ENCODE results near the gene PLA2G4A. TPM values are rescaled to one million over a fixed set of nuclear protein-coding genes. Genes with fewer than 3 reads are reported as not detected.

PLA2G4A gene
- total RNA-seq, 2 donors from 2014 or later = 4.9 to 5.7 TPM

- peaks cover 0 to under 1% of the 10 kb centered on the region in 2 donors for H3K36me3 Mint-ChIP-seq (ENCODE audit: insufficient read depth in 2 of 2)
- no peaks in the 10 kb centered on the region for H3K9me3 Mint-ChIP-seq
- H3K4me1 Mint-ChIP-seq (ENCODE audit: low read depth) = no peaks in the 10 kb centered on the region
- peaks cover 2% of the 10 kb centered on the region for H3K27me3 Mint-ChIP-seq (ENCODE audit: low read depth)
- no peak overlapping the region for H3K27ac Mint-ChIP-seq
- no peak overlapping the region for H3K4me3 Mint-ChIP-seq
- no peak for DNase-seq
- ATAC-seq (replicated peaks in 1 of 2) = no peak
Observed at GRCh38 chr1:186983327-186983726, 154.6 kb downstream of the PLA2G4A start.

GRCh38 chr1:186984959-186985358, 156.2 kb downstream of the PLA2G4A start:
- ATAC-seq (replicated peaks in 1 of 2) = no peak
- no peak for DNase-seq
- no peak overlapping the region for H3K4me3 Mint-ChIP-seq
- H3K27me3 Mint-ChIP-seq (ENCODE audit: low read depth) = no peaks in the 10 kb centered on the region
- H3K9me3 Mint-ChIP-seq = no peaks in the 10 kb centered on the region
- no peaks in the 10 kb centered on the region for H3K4me1 Mint-ChIP-seq (ENCODE audit: low read depth)
- no peaks in the 10 kb centered on the region for H3K36me3 Mint-ChIP-seq (ENCODE audit: insufficient read depth in 2 of 2)
- no peak overlapping the region for H3K27ac Mint-ChIP-seq

- Mint-ChIP-seq H3K27ac (no peak overlapping the region), H3K36me3 (ENCODE audit: insufficient read depth in 2 of 2) (no peaks in the 10 kb centered on the region), H3K9me3 (no peaks in the 10 kb centered on the region), H3K27me3 (ENCODE audit: low read depth) (no peaks in the 10 kb centered on the region), H3K4me1 (ENCODE audit: low read depth) (no peaks in the 10 kb centered on the region), H3K4me3 (no peak overlapping the region)
- ATAC-seq (replicated peaks in 1 of 2) (peak in 1 of 2 donors; percentile 51), DNase-seq (peak in 1 of 2 donors; percentile 28)
Observed at GRCh38 chr1:186985889-186986491, 157.2 kb downstream of the PLA2G4A start.

- Mint-ChIP-seq H3K27me3 (ENCODE audit: low read depth) (no peaks in the 10 kb centered on the region), H3K4me1 (ENCODE audit: low read depth) (no peaks in the 10 kb centered on the region), H3K27ac (no peak overlapping the region), H3K4me3 (no peak overlapping the region), H3K9me3 (no peaks in the 10 kb centered on the region), H3K36me3 (ENCODE audit: insufficient read depth in 2 of 2) (no peaks in the 10 kb centered on the region)
- no peak for DNase-seq
- no peak for ATAC-seq (replicated peaks in 1 of 2)
Observed at GRCh38 chr1:186987065-186987464, 158.3 kb downstream of the PLA2G4A start.

GRCh38 chr1:186987769-186988168, 159.0 kb downstream of the PLA2G4A start:
- no peak overlapping the region for H3K27ac Mint-ChIP-seq
- H3K36me3 Mint-ChIP-seq (ENCODE audit: insufficient read depth in 2 of 2) = no peaks in the 10 kb centered on the region
- no peaks in the 10 kb centered on the region for H3K9me3 Mint-ChIP-seq
- no peaks in the 10 kb centered on the region for H3K27me3 Mint-ChIP-seq (ENCODE audit: low read depth)
- H3K4me1 Mint-ChIP-seq (ENCODE audit: low read depth) = no peaks in the 10 kb centered on the region
- H3K4me3 Mint-ChIP-seq = no peak overlapping the region
- ATAC-seq (replicated peaks in 1 of 2) = no peak
- no peak for DNase-seq

GRCh38 chr1:186993996-186994395, 165.2 kb downstream of the PLA2G4A start:
- Mint-ChIP-seq H3K36me3 (ENCODE audit: insufficient read depth in 2 of 2) (no peaks in the 10 kb centered on the region), H3K9me3 (no peaks in the 10 kb centered on the region), H3K4me1 (ENCODE audit: low read depth) (no peaks in the 10 kb centered on the region), H3K27me3 (ENCODE audit: low read depth) (no peaks in the 10 kb centered on the region), H3K4me3 (no peak overlapping the region), H3K27ac (no peak overlapping the region)
- DNase-seq (no peak), ATAC-seq (replicated peaks in 1 of 2) (no peak)

GRCh38 chr1:186994897-186995296, 166.1 kb downstream of the PLA2G4A start:
- Mint-ChIP-seq H3K36me3 (ENCODE audit: insufficient read depth in 2 of 2) (no peaks in the 10 kb centered on the region), H3K27ac (no peak overlapping the region), H3K4me1 (ENCODE audit: low read depth) (no peaks in the 10 kb centered on the region), H3K9me3 (no peaks in the 10 kb centered on the region), H3K27me3 (ENCODE audit: low read depth) (peaks cover 5% of the 10 kb centered on the region), H3K4me3 (no peak overlapping the region)
- DNase-seq = no peak
- ATAC-seq (replicated peaks in 1 of 2) = peak in 1 of 2 donors; percentile 30

- Mint-ChIP-seq H3K27me3 (ENCODE audit: low read depth) (peaks cover 16% of the 10 kb centered on the region), H3K36me3 (ENCODE audit: insufficient read depth in 2 of 2) (no peaks in the 10 kb centered on the region), H3K4me3 (no peak overlapping the region), H3K4me1 (ENCODE audit: low read depth) (no peaks in the 10 kb centered on the region), H3K27ac (no peak overlapping the region), H3K9me3 (no peaks in the 10 kb centered on the region)
- no peak for DNase-seq
- peak in 1 of 2 donors; percentile 33 for ATAC-seq (replicated peaks in 1 of 2)
Observed at GRCh38 chr1:186996816-186997215, 168.1 kb downstream of the PLA2G4A start.

- ATAC-seq (replicated peaks in 1 of 2) (no peak), DNase-seq (no peak)
- Mint-ChIP-seq H3K27ac (no peak overlapping the region), H3K4me1 (ENCODE audit: low read depth) (no peaks in the 10 kb centered on the region), H3K27me3 (ENCODE audit: low read depth) (peaks cover 16% of the 10 kb centered on the region), H3K9me3 (no peaks in the 10 kb centered on the region), H3K36me3 (ENCODE audit: insufficient read depth in 2 of 2) (no peaks in the 10 kb centered on the region), H3K4me3 (no peak overlapping the region)
Observed at GRCh38 chr1:186997877-186998276, 169.1 kb downstream of the PLA2G4A start.

GRCh38 chr1:186999506-186999905, 170.8 kb downstream of the PLA2G4A start:
- Mint-ChIP-seq H3K27me3 (ENCODE audit: low read depth) (peaks cover 16% of the 10 kb centered on the region), H3K36me3 (ENCODE audit: insufficient read depth in 2 of 2) (no peaks in the 10 kb centered on the region), H3K9me3 (no peaks in the 10 kb centered on the region), H3K4me3 (no peak overlapping the region), H3K27ac (no peak overlapping the region), H3K4me1 (ENCODE audit: low read depth) (no peaks in the 10 kb centered on the region)
- DNase-seq (no peak), ATAC-seq (replicated peaks in 1 of 2) (no peak)

GRCh38 chr1:187001198-187001889, 172.6 kb downstream of the PLA2G4A start:
- peaks cover 16% of the 10 kb centered on the region for H3K27me3 Mint-ChIP-seq (ENCODE audit: low read depth)
- H3K36me3 Mint-ChIP-seq (ENCODE audit: insufficient read depth in 2 of 2) = no peaks in the 10 kb centered on the region
- DNase-seq (no peak), ATAC-seq (replicated peaks in 1 of 2) (no peak)
- no peak overlapping the region for H3K4me3 Mint-ChIP-seq
- no peak overlapping the region for H3K27ac Mint-ChIP-seq
- H3K4me1 Mint-ChIP-seq (ENCODE audit: low read depth) = no peaks in the 10 kb centered on the region
- H3K9me3 Mint-ChIP-seq = peaks cover 0 to under 1% of the 10 kb centered on the region in 2 donors

- no peak for ATAC-seq (replicated peaks in 1 of 2)
- DNase-seq = no peak
- no peak overlapping the region for H3K4me3 Mint-ChIP-seq
Observed at GRCh38 chr1:187003353-187003752, 174.6 kb downstream of the PLA2G4A start.

GRCh38 chr1:187006896-187007295, 178.1 kb downstream of the PLA2G4A start:
- H3K36me3 Mint-ChIP-seq (ENCODE audit: insufficient read depth in 2 of 2) = peaks cover 0 to 9% of the 10 kb centered on the region in 2 donors
- H3K4me1 Mint-ChIP-seq (ENCODE audit: low read depth) = no peaks in the 10 kb centered on the region
- no peak for ATAC-seq (replicated peaks in 1 of 2)

More at GRCh38 chr1:187003353-187003752, 174.6 kb downstream of the PLA2G4A start:
- H3K27me3 Mint-ChIP-seq (ENCODE audit: low read depth) = peaks cover 16% of the 10 kb centered on the region
- no peak overlapping the region for H3K27ac Mint-ChIP-seq
- peaks cover 4 to 5% of the 10 kb centered on the region in 2 donors for H3K9me3 Mint-ChIP-seq
- peaks cover 0 to 2% of the 10 kb centered on the region in 2 donors for H3K36me3 Mint-ChIP-seq (ENCODE audit: insufficient read depth in 2 of 2)
- no peaks in the 10 kb centered on the region for H3K4me1 Mint-ChIP-seq (ENCODE audit: low read depth)

More at GRCh38 chr1:187006896-187007295, 178.1 kb downstream of the PLA2G4A start:
- H3K27me3 Mint-ChIP-seq (ENCODE audit: low read depth) = no peaks in the 10 kb centered on the region
- no peak overlapping the region for H3K4me3 Mint-ChIP-seq
- H3K9me3 Mint-ChIP-seq = peaks cover 6 to 9% of the 10 kb centered on the region in 2 donors
- DNase-seq = no peak
- H3K27ac Mint-ChIP-seq = no peak overlapping the region

Data from activated T-cell treated with anti-CD3 and anti-CD28 coated beads, Interleukin-2, amount 50 U/mL, for 72 hours (primary cell).